Ammon's horn (tissue), 1 donor: ENCODE data around the gene KCNQ5.

Source experiments
- DNase-seq: peaks from one replicate; pipeline ENCODE4 v3.0.0-alpha.2; 2016; ENCODE audit warnings: low spot score

KCNQ5 gene

DNA sequence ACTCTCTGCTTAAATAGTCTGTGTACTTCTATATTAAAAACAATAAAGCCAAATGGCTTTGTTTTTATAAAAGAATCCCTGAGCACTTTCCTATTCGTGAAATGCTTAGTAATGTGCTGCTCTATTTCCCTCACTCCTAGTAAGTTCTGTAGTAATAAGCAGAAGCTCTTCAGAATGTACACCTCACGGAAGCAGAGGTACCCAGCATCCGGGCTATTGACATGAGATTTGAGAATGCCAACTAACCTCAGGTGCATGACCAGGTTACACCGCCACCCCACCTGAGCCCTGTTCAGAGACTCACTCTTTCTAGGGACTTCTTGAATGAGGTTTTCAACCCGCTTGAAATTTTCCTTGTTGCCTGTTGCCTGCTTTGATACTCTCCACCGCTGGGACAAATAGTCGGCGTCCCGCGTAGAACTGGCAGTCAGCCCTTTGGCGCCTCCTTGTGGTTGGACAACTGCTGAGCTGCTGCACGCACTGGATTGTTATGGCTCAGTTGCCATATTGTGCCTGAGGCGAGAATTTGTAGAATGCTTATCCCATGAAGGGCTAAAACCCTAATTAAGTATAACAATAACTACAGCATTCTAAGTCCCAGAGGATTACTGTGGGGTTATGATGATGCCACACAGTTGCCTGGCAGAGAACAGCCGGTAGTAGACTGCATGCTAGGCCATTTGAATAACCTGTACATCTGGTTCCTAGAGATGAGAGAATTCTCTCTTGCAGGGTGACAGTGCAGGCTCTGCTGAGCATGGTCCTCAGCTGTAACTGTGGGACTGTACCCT lies 508.0 kb downstream of the KCNQ5 start:
- DNase-seq, result peak; percentile 84

DNA sequence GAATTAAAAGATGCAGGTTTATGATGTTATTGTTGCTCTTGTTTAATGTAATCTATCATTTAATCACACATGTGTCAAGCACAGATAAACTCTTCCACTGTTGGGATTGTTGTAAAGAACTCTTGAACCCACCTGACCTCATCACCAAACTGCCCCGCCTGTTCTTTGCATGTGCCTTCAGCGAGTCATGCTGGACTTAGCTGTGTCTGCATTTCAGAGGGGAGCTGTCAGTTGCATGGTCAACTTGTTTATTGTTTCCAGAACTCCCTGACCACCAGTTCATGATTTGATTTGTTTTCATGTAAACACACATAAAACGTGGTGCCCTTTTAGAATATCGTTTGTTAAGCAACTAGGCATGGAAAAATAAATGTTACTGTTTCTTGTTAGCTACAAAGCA lies 509.8 kb downstream of the KCNQ5 start:
- DNase-seq, result no peak

DNA sequence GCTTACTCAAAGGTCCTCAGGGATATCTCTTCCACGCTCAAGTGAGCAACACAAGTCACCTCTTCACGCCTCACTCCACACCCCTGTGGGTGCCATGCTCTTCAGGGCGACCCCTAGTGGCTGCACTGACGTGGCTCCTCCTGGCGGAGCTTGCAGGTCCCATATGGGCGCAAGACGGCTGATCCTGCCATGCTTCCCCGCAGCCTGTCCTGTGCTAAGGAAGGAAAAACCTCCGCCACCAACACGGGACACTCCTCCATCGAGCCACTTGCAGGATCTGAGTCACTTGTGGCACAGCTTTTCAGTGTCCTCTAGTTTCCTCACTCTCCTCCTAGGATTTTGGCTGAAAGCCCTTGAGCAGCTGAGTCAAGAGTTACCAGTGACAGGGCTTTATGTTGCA lies 512.7 kb downstream of the KCNQ5 start:
- no peak for DNase-seq

DNA sequence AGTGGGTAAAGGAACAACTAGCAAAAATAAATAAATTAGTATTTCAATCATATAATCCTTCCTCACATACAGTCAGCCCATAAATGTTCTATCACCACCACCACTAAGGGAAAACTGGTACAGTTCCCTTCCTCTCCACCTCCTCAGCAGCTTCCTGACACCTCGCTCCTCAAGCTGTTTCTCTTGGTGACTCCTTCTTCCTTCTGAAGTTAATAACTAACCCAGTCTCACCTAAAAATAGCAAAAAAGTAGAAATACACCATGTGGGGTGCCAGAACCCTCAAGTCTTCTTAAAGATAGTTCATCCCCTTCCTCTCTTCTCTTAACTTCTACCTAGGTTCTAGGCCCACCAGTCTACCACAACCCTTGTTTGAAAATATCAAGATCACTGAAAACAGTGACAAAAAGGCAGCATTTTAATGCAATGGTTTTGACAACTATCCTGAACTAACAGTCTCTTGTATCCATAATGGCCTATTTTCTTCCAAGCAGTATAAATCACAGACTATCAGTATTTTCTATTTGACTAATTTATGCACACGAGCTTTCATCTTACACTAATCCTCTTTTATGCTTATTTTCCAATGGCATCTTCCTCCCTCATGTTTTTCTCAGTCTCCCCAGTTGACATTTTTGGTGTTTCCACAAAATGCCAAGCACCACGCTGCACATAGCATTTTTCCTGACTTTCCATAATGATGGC lies 518.0 kb downstream of the KCNQ5 start:
- DNase-seq, result no peak

DNA sequence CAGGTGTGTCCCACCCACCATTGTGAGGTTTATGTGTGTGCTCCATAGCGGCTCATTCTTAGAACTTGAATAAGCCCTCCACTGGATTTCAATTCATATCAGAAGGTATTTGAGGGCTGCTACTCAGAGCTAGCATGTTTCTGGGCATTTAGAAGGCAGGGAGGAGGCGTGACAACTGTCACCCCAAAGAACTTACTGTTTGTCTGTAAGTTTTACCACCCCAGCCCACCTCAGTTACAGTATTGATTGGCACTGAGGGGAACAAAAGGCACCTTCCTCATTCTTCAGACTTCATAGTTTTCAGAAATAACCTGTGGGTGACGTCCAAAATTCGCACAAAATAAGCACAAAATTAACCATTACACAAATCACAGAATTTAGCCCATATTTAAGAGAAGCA lies 521.7 kb downstream of the KCNQ5 start:
- no peak for DNase-seq

DNA sequence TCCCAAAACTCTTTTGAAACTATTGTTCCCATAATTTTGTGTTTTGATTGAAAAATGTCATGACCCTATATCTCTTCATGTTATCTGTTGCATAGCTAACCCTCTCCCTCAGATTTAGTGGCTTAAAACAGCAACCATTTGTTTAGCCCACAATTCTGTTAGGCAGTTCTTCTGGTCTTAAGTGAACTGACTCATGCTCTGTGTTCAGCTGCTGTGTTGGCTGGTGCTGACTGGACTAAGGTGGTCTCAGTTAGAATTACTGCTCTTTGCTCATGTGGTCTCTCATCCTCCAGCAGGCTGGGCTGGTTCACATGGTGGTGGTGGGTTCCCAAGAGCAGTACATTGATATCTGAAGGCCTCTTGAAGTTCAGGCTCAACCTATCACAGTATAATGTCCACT lies 522.7 kb downstream of the KCNQ5 start:
- DNase-seq, result no peak

DNA sequence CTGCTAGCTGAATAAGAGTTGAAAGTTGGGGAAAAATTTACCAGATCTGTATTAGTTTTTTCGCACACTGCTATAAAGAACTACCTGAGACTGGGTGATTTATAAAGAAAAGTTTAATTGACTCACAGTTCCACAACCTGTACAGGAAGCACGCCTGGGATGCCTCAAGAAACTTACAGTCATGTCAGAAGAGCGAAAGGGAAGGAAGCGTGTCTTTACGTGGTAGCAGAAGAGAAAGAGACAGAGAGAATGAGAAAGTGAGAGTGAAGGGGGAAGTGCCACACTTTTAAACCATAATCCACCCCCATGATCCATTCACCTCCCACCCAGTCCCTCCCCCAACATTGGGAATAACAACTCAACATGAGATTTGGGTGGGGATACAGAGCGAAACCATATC lies 523.8 kb downstream of the KCNQ5 start:
- no peak for DNase-seq

DNA sequence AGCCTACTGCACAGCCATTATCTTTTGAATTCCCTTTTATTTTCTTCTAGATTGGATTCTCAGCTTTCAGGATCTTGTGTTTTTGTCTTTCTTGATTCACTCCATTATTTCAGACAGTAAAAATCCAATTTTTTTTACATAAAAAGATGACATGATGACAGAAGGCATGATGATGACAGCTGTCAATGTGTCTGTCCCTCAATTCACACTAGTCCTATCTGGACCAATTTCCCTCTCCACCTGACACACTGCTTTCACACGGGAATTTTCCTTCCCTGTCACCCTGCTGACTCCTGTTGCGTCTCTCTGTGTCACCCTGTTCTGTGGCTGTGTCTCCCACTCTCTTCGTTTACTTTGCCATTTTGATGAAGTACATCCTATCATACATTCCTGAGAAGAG lies 529.9 kb downstream of the KCNQ5 start:
- no peak for DNase-seq

DNA sequence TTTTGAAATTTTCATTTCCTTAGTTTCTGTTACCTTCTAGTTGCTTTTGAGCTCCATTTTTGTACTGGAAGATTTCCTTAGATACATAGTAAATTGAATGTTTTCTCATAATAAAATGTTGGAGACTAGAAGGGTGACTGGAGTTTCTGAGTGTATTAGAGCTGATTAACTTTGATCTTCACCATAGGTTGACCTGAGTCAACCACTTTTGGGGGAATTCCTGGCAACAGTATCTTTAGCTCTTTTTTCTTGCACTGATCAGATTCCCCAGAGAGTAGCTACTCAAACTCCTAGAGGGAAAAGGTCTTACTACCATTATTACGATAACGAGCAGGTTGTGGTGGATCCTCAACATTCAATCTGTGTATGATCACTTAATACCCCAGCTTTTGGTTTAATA lies 530.7 kb downstream of the KCNQ5 start:
- DNase-seq, result no peak

DNA sequence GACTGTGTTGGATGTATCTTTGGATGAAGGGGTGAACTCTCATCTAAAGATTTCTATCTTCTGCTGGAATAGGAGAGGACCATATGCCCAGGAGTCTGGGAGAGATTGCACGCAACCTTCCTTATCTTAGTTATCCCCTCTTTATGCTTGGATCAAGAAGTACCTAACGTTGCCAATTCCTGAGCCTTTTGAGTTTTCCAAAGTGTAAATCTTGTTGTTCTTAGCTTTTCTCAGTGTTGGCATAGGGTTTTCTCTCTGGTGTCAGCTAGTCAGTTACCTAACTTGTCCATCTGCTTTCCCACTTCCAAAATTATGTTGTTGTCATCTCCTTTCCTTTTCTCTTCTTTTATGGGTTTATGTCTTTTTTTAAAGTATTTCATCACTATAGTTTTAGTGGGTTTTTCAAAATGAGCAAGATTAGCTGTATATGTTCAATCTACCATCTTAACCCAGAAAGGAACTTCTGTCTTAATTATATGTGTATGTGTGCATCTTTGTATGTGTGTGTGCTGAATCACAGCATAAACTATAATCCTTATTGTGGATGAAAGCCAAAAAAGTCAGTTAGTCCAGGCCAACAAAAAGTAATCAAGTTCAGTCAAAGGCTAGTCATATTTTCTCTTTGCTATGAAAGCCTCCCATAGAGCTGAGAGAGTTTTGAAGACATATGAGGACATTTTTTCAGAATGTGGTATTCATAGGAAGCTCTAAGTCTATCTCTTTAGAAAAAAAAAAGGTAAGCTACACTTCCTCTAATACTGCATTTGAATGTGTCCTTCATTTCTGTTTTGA lies 531.3 kb downstream of the KCNQ5 start:
- DNase-seq, result no peak

DNA sequence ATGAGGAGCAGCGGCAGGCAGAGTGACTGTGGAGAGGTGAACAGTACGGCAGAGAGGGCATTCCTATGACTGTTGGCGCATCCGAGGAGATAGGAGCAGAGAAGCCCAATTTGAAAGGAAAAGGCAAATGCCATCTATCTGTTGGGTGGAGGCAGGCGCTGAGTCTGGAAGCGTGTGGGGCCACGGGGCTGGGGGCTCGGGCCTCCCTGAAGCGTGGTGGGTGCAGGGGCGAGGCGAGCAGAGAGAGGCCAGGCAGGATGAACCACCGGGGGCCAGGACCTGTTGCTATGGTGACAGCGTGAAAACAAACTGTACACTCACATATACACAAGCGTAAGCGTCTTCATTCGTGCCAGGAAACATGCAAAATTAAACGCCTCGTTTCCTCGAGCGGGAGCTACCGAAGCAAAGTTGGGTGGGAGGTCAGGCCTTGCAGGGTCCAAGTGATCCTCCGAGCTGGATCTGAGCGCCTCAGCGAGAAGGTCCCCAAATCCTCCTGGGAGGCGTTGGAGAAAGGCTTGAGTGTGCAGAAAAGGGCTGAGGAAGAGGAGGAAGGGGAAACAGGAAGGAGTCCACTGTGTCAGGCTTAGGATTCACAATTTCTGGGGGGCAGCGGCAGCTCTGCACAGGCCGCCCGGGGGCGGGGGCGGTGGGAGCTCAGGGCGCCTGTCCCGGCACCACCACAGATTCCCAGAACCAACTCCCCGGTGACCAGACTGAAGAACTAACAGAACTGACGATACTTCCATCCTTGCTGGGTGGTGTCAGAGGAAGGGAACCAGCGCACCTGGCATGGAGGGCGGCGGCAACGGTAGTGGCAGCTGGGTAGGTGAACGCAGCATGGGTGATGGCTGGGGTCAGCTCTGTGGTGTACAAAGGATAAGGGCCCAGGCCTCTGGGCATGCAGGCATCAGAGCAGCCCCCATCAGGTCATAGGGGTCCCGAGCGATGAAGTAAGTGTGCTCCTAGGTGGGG lies 535.2 kb downstream of the KCNQ5 start:
- DNase-seq, result no peak

DNA sequence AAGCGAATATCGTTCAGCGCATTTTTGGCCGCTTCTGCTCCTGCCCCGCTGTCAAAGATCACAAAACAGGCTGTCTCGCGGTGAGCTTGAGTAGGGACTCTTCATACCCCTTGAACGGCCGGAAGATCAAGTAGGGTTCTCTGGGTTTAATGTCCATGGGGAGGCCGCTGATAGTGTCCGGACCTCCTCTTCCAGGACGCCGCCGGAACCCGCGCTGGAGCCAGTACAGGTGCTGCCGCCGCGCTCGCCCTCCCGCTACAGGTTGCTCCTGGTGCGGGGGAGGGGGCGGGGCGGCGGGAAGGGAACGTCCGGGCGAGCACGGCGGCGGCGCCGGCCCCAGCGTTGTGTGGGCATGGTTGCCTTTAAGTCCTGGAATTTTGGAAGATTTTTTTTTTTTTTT lies 536.0 kb downstream of the KCNQ5 start:
- no peak for DNase-seq

DNA sequence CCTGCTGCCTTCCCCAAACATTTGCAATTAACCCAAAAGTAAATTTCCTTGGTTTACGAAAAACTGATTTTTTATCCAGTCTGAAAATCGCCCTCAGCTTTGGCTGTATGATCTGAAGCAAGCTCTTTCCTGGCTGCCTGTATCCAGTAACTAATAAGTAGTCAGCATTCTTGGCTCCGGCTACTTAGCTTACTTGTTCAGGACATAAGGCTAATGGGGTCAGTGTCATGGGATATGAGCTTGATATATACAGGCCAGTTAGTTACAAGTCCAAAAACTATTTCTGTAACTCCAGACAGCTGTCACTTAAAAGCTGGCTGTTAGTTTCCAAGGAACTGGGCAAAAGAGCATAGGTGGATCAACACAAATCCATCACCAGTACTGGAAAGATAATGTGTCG lies 547.2 kb downstream of the KCNQ5 start:
- DNase-seq, result no peak

DNA sequence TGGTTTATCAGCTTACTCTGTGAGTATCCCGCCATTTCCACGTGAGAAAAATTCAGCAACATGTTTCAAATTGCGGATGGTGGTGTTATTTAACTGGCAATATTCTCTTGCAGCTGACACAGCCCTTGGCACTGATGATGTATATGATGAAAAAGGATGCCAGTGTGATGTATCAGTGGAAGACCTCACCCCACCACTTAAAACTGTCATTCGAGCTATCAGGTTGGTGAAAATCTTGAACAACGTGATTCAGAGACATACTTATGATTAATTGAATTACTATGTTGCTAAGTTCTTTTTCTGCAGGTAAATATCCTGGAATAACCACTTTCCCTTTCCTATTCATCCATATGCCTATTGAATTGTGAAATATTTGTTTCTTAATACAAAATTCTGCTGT lies 547.8 kb downstream of the KCNQ5 start:
- DNase-seq, result no peak

DNA sequence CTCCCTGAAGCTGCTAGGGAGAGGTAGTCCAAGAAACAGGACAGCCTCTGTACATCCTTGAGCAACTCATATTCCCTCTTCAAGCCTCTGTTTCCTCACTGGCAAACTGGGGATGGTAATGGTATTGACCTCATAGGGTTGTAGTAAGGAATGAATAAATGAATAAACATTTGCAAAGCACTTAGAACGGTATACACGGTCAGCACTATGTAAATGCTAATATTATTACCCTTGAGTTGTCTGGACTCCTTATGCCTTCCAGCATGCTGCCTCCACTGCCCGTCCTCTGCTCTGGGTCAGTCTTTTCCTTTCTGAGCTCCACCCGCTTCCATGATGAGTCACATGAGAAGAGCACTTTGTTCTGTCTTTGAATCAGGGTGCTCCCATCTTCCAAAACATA lies 552.8 kb downstream of the KCNQ5 start:
- DNase-seq, result no peak

DNA sequence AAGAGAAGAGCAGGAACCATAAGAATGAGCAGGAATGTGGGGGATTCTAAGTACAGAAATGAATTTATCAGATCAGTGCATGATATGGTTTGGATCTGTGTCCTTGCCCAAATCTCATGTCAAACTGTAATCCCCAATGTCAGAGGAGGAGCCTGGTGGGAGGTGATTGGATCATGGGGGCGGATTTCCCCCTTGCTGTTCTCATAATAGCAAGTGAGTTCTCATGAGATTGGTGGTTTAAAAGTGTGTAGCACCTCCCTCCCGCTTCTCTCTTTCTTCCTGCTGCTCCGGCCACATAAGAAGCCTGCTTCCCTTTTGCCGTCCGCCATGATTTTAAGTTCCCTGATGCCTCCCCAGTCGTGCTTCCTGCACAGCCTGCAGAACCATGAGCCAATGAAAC lies 554.2 kb downstream of the KCNQ5 start:
- no peak for DNase-seq

DNA sequence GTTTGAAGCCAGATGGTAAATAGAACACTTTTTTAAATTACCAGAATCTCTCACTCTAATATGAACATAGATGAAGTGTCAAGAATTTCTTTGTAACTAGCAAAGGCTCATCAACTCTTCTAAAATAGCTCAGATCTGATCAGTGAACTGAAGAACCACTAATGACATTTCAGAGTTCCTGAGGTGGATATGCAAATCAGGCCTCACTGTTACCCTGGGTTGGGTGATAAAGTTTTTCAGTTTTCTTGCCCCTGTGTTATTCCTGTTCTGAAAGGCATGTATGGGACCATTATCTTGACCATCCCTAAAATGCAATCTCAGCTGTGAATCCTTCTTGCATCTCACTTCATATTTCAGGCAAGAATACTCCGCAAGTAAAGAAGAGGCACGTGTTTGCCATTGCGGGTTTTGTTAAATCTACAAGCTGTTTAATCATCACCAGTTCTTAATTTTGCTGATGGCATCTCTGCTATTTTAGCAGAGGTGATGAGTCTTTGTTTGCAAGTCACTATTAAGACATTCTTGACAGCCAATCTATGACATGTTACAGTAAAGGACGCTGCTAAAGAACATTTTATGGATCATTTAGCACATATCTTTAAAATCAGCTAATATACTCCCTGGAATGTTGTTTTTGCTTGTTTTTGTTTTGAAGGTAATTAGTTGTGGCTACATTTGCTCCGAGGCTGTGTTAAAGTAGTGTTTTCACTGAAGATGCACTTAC lies 555.5 kb downstream of the KCNQ5 start:
- no peak for DNase-seq

DNA sequence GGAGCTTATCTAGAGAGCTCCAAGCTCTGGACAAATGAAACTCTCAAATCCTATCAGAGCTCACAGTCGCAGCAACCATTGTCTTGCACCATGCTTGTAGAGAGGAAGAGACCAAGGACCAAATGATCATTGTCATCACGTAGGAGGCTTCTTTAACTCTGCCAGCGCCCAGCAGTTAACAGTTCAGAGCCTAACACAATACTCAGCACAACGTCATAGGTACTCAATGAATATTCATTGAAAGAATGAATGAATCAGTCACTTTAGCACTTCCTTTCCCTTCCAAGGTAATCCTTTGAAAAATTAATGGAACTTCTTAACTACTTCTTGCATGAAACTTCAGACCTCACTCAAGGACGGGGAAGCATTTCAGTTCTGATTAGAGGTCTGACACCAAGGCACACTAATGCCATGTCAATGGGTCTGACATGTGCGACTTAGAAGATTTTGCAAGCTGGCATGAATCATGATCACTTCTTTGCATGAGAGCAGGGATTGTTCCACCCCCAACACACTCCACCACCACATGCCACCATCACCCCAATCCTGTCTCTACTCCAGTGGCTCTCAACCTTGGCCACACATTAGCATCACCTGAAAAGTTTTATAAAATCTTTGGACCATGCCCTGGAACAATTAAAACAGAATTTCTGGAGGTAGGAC lies 558.3 kb downstream of the KCNQ5 start:
- no peak for DNase-seq

DNA sequence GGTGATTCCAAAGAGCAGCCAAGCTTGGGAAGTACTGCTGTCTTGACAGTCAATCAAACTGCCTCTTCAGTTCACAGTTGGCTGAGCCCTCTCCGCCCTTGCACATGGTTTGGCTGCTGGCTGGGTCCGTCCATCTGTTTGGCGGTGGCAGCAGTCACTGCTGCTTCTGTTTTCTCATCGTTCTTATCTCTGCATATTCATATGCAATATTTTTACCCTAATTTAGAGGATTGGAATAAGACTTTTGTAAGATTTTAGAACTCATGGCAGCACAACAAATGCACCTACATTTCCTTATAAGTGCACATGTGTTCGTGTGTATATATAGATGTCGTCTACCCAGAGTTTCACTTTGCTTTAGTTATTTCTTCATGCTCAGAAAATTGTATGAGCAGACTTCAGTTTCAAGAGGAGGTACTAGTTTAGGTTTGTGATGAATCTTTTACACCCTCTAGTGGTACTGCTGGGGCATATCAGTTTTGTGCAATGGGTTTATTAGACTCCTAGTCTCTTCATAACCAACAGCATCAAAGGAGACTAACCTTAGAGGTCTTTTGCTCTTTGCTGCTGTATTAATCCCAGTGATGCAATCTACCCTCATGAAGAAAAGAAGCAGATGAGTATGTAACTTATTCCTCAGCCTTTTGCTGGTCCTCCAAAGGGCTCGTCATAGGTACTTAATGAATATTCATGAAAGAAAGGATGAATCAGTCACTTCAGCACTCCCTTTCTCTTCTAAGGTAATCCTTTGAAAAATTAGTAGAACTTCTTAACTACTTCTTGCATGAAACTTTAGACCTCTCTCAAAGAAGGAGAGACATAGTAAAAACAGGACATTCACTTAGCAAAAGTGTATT lies 559.1 kb downstream of the KCNQ5 start:
- DNase-seq, result peak; percentile 78
